Activated gamma-delta T cell (primary cell): ENCODE data around the gene DPM2.

Source experiments
- DNase-seq: peaks from one replicate; lab custom pipeline; 2025; lab: John Stamatoyannopoulos, UW

DPM2 gene

DNA sequence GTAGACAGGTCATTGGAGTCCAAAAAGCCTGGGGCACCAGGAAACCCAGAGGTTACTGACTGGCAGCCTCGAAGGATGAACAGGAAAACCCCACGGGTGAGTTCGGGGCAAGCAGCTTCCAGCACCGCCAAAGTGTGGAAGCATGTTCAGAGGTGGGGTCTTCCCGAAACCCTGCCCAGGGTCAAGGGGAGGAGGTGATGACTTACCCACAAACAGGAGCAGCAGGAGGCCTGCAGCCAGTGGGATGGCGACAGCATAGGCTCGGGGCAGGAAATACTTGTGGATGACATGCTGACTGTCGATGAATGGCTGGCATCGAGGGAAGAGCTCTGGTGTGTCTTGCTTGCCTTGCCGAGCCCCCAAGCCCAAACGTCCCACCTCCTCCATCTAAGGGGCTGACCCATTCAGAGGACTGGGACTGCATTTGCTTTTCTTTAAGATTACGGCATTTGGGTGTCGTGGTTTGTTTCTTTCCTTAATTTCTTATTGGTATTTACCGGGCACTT, 1.3 kb downstream of the DPM2 start:
- DNase-seq: no peak

DNA sequence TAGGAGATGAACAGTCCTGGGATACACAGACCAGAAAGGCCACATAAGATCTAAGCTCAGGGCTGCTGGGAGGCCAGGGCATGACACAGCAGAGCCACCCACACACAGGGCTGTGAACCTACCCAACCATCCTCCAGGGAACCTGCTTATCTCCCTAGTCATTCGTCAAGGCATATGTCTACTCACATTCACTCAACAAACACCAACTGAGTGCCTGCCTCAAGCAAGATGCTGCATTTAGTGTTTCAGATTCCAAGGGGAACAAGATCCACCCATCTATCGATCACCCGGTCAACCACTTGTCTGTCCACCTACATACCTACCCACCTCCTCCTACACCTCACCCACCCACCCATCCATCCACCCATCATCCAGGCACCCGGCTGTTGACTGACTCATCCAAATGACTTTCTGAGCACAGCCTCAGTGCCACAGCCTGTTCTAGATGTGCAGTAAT, 1.9 kb downstream of the DPM2 start:
- no peak for DNase-seq

DNA sequence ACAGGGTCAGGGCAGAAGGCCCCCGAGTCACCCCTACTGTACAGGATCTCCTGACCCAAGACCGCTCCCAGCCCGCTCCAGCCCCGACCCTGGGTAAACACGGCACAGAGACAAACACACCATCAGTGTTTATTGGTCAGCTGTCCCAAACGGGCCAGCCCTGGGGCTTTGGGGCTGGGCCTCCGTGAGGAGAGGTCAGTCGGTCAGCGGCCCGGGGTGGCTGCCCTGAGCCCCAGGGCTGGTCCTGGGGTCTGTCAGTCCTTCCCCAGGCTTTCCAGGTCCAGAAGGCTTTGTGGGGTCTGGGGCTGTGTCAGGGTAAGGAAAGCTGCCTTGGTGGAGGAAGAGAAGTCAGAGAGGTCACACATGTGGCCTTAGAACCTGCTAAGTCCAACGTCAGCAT, 2.7 kb downstream of the DPM2 start:
- no peak for DNase-seq

DNA sequence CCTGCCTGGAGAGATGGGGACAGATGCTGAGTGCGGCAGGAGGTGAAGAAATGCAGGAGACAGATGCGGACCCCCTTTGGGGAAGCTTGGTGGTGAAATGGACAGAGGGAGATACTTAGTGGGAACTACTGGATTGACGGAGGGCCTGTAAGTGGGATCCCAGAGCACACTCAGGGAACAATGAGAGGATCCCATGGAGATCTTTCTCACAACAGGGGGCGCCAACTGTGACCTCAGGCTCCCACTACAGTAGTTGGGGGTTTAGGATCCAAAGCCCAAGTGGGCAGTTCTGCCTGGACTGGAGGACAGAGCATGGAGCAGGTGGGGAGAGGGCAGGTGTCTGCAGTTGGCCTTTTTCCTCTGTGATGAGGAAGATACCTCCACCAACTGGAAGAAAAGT, 3.4 kb downstream of the DPM2 start:
- DNase-seq: no peak

DNA sequence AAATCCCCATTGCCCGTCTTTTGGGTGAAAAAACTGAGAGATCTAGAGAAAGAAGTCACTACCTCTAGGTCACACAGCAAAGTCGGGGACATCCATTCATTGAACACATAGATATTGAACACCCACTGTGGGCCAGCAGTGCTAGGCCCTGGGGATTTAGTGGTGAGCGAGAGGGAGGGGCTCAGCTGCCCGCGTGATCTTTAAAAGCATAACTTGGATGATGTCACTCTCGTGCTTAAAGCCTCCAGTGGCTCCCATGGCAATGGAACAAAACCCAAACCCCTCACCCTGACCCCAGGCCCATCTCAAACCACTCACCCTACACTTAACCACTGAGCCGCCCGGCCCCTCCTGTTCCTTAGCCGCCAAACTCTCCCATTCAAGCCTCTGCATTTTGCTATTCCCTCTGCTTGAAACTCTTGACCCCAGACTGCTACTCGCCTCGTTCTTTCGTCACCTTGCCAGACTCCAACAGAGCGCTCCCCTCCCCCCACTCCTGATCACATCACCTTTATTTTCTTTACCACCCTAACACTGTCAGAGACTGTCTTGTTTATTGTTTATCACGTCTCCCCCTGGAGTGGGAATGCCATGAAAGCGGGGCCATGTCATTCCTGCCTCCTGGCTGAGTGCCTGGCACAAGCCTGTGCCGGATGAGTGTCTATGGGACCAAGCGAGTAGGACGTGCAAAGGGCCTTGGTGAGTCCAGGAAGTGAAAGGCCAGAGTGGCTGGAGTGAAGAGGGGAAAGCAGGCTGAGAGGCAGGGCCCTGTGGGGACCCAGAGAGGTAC, 6.4 kb downstream of the DPM2 start:
- no peak for DNase-seq

DNA sequence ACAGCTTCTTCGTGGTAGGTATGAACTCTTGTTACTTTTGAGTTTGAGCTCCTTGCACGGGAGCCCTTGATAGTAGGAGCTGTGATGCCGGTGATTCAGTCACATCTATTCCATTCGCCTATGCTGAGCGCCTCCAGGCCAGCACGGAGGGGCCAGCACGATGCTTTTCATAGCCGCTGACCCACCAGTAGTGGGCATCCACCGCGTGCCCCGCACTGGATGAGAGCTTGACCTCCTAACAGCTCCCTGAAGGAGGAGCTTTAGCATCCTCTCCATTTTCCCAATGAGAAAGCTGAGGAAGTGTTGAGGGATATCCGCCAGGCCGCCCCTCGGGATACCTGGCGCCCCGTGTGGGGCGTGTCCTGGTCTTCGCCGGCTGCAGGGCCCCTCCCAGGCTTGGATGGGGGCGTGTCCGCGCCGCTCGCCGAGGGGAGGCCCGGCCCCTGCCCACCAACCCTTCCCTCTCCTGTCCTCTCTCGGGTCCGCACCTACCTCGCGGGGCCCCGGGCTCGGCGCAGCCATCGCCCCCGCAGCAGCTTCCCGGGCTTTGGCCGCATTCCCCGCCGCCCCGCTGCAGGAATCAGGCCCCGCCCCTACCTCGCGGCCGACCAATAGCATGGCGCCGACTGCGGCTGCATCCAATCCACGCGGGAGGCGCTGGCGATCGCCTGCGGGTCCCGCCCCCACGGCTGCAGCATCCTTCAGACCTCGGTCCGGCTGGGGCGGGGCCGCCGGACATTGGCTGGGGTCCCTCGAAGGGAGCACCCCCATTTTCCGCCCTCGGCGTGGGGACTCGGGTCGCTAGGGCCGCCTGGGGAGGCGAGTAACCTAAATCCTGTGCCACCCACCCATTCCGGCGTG, 7.2 kb downstream of the DPM2 start, which contains the start of gene PIP5KL1:
TSS of gene PIP5KL1 (minus strand) at position 547 of the 861 bp plus-strand sequence. CDS start at position 522, 25 bp downstream.
- DNase-seq: peak; percentile 54

DNA sequence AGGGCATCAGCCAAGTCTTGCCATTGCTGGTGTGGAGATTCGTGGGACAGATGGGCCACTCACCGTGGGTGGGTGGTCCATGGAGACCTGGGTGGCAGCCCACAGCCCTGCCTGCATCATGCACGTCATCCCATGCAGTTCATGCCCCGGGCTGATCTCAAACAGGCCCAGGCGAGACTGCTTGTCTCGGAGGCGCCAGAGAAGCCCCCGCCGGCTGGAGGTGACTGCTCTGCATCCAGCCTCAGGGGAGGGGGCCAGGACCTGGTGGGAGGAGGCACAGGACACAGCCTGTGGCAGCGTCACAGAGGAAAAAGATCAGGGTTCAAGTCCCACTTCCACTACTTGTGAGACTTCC, 8.1 kb downstream of the DPM2 start:
- no peak for DNase-seq

DNA sequence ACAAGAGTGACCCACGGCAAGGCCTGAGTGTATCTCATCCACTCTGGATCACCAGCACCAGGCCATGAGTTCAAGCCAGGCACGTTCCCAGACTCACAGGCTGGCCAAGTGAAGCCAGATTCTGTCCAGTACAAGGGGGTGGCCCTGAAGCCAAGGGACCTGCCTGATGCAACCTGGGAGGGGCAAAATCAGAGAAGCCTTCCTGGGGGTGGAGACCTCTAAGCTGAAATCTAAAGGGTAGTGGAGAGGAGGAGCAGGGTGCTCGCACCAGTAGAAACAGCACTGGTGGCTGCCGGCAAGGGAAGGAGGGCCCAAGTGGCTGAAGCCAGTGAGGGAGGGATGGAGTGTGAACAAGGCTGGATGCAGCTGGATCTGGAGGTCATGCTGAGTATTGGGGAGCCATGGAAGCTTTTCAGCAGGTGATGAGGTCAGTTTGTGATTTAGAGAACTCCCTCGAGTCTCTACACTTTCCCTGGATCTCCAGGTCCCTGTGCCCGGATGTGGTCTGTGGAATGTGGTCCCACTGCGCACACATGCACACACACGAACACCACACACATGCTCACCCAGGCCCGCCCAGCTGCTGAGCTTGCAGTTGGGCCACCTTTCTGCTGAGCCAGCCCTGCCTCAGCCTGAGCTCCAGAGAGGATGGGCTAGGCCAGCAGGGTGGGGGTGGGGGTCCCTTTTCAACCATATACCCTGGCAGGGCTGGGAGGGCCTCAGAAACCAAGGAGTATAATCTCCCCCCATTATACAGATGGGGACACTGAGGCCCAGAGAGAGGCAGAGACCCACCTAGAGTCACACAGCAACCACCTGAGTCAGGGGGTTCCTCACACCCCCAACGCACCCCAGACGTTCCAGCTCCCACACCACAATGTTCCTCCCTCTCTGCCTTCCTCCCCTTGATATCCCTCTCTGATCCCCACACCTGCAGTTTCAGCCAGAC, 8.7 kb downstream of the DPM2 start:
- DNase-seq: no peak

DNA sequence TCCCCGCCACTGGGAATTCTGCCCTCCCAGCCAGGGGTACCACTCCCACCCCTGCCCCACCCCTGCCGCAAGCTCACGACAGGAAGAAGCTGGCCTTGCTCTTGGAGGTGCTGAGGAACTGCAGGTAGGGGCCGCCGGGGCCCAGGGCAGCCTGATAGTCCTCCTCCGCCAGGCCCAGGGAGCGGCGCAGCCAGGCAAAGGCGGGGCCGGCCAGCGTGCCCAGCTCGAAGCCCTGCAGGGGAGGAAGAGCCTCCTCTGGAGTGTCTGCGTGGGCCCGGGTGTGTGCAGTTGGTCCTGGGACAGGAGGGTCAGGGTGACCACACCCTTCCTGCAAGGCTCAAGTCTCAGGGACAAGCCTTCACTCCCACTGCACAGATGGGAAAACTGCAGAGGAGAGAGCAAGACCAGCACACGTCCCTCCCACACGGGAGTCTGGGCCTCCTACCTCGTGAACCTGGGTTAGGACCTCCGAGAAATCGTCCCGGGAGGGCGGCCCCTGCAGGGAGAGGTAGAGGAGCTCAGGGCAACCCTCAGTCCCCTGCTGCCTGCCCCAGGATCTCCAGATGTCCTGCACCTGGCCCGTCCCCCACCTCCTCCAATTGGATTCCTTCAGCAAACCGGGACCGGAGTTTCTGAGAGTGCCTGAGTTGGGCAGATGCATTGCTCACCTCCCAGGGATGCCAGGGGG, 9.5 kb downstream of the DPM2 start:
- DNase-seq: no peak

DNA sequence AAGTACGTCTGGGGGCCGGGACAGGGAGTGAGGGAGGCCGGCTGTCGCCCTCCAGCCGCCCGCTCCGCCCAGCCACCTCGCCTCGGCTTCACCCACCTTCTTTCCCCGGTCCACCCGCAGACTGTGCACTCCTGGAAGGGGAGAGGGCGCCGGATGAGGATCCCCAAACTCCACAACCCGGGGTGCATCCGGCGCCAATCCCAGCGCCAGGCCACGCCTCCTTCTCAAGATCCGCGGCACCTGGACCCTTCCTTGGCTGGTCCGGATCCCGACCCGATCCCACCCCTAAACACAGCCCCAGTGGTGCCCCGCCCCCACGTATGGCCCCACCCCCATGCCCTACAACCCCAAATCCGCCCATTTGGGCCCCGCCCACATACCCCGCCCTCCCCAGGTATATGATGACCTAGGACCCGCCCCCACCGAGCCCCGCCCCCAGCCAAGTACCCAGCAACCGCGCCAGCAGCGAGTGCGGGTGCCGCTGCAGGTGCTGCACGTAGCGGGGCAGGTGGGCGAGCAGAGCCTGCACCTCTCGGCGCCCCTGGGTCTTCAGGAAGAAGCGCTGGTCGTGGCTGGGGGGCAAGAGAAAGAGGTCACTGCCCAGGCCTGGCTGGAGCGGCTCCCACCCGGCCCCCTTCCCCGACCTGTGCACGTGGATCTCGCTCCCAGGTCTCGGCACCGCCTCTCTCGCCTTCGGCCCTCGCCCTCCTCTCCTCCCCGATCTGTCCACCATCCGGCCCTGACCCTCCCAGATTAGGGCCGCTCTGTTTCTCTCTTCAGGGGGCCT, 10.3 kb downstream of the DPM2 start:
- DNase-seq: peak; percentile 59

DNA sequence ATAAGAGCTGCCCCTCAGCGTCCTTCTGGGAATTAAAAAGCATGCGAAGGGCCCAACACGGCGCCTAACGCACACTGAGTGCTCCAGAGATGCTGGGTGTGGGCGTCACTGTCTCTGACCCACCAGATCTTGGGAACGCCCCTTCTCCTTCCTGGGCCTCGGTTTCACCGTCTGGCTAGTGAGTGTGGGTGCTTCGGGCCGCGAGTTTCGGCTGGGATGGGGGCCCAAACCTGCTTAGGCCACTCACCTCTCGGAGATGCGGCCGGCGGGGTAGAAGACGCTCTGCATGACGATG, 10.8 kb downstream of the DPM2 start:
- no peak for DNase-seq

DNA sequence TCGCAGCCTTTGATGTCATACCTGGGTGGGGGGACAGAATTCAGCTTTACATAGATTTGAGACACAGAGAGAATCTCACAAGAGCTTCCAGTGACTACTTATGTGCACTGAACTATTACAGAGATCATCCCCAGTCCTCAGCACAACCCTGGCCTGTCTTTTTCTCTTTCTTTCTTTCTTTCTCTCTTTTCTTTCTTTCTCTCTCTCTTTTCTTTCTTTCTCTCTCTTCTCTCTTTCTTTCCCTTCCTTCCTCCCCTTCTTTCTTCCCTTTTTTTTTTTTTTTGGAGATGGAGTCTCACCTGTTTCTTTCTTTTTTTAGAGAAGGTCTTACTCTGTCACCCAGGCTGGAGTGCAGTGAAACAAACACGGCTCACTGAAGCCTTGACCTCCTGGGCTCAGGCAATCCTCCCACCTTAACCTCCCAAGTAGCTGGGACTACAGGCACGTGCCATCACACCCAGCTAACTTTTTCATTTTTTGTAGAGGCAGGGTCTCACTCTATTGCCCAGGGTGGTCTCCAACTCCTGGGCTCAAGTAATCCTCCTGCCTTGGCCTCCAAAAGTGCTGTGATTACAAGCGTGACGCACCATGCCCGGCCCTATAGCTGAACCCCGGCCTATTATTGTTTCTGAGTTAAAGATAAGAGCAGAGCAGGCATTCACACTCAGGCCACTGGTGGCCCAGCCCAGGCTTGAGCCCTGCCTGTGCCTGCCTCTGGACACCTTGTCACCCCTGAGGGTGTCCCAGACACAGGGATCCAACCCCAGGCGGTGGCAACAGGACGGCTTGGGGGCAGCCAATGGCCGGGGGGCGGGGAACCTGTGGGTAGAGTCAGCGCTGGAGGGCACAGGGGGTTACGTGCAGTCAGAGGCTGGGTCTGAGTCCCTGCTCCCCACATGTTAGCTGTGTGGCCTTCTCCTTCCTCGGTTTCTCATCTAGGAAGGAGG, 11.4 kb downstream of the DPM2 start:
- DNase-seq: no peak

DNA sequence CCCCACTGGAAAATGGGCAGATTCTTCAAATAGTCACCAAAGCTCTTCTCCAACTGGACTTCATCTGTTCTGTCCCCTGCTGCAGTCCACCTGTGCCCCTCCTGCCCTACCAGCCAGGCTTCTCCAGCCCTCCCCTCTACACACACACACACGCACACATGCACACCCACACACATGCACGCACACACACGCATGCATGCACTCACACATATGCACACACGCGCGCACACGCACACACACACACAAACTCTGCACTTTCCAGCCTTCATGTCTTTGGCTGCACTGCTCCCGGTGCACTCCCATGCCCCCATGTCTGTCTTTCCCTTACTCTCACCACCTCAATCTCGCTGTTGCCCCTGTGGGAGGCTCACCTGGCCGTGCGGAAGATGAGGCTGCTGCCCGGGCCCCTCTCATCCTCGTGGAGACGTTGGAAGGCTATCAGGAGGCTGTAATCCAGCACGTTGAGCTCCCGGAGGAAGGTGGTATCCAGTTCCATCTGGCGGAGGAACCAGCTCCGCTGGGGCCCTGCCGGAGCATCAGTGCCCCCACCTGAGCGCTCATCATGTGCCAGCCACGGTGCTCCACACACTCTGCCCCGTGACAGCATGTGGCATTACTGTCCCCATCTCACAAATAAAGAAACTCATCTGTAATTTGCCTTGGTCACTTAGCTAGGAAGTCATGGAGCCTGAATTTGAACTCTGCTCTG, 12.8 kb downstream of the DPM2 start:
- no peak for DNase-seq

DNA sequence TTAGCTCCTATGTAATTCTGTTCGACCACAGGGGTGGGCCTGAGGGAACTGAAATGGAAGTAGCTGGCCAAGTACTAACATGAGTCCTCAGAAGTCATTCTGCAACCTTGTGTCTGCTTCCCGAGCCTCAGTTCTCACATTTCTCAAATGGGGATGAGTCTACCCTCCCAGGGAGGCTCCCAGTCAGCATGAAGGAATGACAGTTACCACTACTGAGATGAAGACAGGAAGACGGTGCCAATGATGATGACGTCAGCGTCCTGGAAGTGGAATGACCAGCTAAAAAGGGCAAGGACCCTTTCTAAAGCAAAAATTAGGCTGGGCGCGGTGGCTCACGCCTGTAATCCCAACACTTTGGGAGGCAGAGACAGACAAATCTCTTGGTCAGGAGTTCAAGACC, 13.9 kb downstream of the DPM2 start:
- no peak for DNase-seq

DNA sequence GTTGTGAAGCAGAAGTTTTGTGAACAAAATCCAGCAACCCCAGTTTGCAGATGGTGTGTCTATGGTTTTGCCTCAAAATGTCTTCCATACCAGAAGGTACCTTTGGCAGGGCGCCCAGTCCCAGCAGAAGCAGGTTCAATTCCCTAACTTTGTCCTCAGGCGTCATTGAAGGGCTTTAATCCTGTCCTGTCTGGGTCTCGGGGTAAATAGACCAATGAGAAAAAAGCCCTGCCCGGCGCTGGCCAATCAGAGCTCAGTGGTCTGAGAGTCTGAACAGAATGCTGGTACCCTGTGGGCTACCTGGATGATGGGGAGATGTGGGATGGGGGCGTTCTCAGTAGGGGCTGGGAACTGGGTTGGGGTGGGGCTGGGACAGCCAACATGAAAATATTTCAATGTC, 14.6 kb downstream of the DPM2 start:
- DNase-seq: no peak

DNA sequence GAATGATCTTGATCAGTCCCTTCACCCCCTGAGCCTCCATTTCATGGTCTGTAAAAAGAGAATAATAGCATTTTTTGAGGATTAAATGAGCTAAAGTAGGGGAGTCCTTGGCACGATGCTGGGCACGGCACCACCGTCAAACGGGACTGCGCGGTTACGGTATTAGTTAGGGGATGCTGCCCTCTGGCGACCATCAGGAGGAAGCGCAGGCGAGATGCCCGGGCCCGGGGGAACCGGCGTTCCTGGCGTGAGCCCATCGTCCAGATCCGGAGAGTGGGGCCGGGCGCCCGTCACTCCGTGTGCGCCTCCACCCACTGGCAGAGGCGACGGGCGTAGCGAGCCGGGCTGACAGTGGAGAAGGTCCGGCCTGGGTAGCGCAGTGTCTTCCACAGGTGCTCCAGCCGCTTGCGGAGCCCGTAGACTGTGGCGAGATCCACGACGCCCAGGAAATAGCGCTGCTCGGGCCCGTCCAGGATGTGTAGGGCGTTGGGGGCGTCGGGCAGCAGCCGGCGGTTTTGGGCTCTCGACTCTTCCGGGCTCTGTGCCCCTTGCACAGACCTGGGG, 16.0 kb downstream of the DPM2 start:
- peak; percentile 44 for DNase-seq

DNA sequence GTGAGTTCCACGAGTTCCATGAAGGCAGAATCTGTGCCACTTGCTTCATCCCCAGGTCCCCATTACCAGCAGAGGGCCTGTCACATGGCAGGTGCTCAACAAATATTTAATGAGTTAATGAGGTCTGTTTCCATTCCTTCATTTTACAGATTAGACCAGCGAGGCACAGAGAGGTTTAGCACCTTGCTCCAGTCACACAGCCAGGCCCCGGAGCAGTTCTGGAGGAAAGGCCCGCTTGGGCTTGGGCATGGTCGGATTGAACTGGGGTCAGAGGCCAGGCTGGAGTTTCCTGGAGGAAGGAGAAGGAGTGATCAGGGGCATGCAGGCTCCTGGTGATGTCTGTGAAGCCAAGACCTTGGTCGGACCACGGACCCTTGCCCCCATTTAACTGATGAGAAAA, 16.9 kb downstream of the DPM2 start:
- DNase-seq: no peak

DNA sequence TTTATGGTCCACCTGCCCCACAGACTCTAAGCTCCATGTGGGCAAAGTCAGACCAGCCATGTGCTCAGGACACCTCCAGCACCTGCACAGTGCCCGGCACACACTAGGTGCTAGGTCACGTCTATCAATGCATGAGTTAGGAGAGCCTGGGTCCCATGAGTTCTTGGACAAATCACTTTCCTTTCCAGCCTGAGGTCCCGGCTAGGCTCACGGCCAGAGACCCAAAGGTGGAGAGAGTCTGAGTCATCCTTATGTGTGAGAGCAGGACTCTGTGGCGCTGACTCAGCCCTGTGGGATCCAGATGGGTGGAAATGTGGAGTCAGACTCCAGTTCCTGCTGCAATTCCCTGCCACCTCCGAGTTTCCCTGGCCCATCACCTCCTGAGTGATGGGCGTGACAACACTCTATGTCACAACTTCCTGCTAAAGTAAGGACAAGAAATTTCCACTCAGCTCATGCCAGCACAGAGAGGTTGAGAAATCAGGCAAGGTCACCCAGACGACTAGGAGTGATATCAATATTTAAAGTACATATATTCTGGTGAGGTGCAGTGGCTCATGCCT, 18.3 kb downstream of the DPM2 start:
- DNase-seq: no peak
